ENCODE data around the gene UGCG. TPM values are rescaled to one million over a fixed set of nuclear protein-coding genes. Genes with fewer than 3 reads are reported as not detected.

Gene UGCG
- polyA plus RNA-seq, 4 donors = 11.6 to 68.3 (median 20.4) TPM

Other genes starting within 250 kb of the UGCG start
- gene GNG10, start 235.2 kb upstream of the UGCG start, polyA plus RNA-seq = 10 to 100 TPM; 28.1 to 50.8 (median 40.7) TPM
- under 1 TPM in 2 of 4 donors, not detected in 2; 0.04 to 0.12 TPM for gene SHOC1, start 101.9 kb upstream of the UGCG start, polyA plus RNA-seq

Measured in small intestine (tissue), 4 donors.